Hepatocyte (in vitro differentiated cells): ENCODE measurements around the gene MAP7D3. TPM values are rescaled to one million over a fixed set of nuclear protein-coding genes. Genes with fewer than 3 reads are reported as not detected.

Experiments
- DNase-seq: peaks from one replicate; pipeline ENCODE4 v3.0.0-alpha.2; 2016; ENCODE audit warnings: low spot score
- H2AFZ ChIP-seq: fragments of 200-600 bp; sonication (generic); 2 replicates; pipeline ENCODE4 v1.6.0; 2016; ENCODE audit warnings: antibody characterized with exemption, mild to moderate bottlenecking
- H3K27ac ChIP-seq: fragments of 200-600 bp; sonication (generic); 2 replicates; pipeline ENCODE4 v1.5.1; 2016; ENCODE audit warnings: mild to moderate bottlenecking
- H3K27me3 ChIP-seq: fragments of 200-600 bp; sonication (generic); 2 replicates; pipeline ENCODE4 v1.6.1; 2016
- H3K36me3 ChIP-seq: fragments of 200-600 bp; sonication (generic); replicated peaks from 2 replicates; pipeline ENCODE4 v1.5.1; 2016; ENCODE audit warnings: low read depth; ENCODE audit not compliant: insufficient read depth
- H3K4me1 ChIP-seq: fragments of 200-600 bp; sonication (generic); 2 replicates; pipeline ENCODE4 v1.5.1; 2016; ENCODE audit warnings: mild to moderate bottlenecking, moderate library complexity; ENCODE audit not compliant: insufficient read depth
- H3K4me2 ChIP-seq: fragments of 200-600 bp; sonication (generic); 2 replicates; pipeline ENCODE4 v1.6.0; 2016
- H3K4me3 ChIP-seq: fragments of 200-600 bp; sonication (generic); 2 replicates; pipeline ENCODE4 v1.5.1; 2016; ENCODE audit warnings: mild to moderate bottlenecking
- H3K79me2 ChIP-seq: fragments of 200-600 bp; sonication (generic); 2 replicates; pipeline ENCODE4 v1.6.0; 2017; ENCODE audit warnings: mild to moderate bottlenecking
- H3K9me2 ChIP-seq: fragments of 200-600 bp; sonication (generic); replicated peaks from 2 replicates; pipeline ENCODE4 v1.6.0; 2017; ENCODE audit warnings: mild to moderate bottlenecking; ENCODE audit not compliant: insufficient read depth
- H3K9me3 ChIP-seq: fragments of 200-600 bp; sonication (generic); 2 replicates; pipeline ENCODE4 v1.5.1; 2016; ENCODE audit warnings: low read depth, mild to moderate bottlenecking
- H4K20me1 ChIP-seq: fragments of 200-600 bp; sonication (generic); 2 replicates; pipeline ENCODE4 v1.6.0; 2016; ENCODE audit warnings: mild to moderate bottlenecking; ENCODE audit not compliant: insufficient read depth, poor library complexity, severe bottlenecking
- EZH2 ChIP-seq: fragments of 200-600 bp; sonication (generic); IDR thresholded peaks from 2 replicates; pipeline ENCODE4 v1.6.1; 2016; ENCODE audit warnings: antibody characterized with exemption, mild to moderate bottlenecking, borderline replicate concordance
- EZH2phosphoT487 ChIP-seq: fragments of 200-600 bp; sonication (generic); IDR thresholded peaks from one replicate; pipeline ENCODE4 v1.6.1; 2018; ENCODE audit warnings: antibody characterized with exemption, mild to moderate bottlenecking, low read depth, moderate library complexity; ENCODE audit not compliant: unreplicated experiment, severe bottlenecking
- WGBS: methylation state at CpG from one replicate; pipeline ENCODE4 v1.1.6; 2016; ENCODE audit warnings: low lambda C conversion rate; ENCODE audit errors: missing lambda C conversion rate; 5-methylcytosine and 5-hydroxymethylcytosine counted together
- polyA plus RNA-seq: library from polyadenylated mRNA; unstranded; fragments of >200 nt; fragmentation: Nextera tagmentation; extraction: Ambion mirVana; gene quantifications from 2 replicates; pipeline ENCODE4 v1.2.1, GENCODE V29; 2016
- total RNA-seq: library from RNA; depleted of rRNA; stranded (reverse); fragments of >200 nt; gene quantifications from 2 replicates; pipeline ENCODE4 v1.2.3, GENCODE V29; 2014
- TF ChIP-seq, protein P1 (sequence below): fragments of 200-600 bp; sonication (generic); IDR thresholded peaks from 2 replicates; pipeline ENCODE4 v1.5.1; 2016; ENCODE audit warnings: antibody characterized with exemption, mild to moderate bottlenecking; ENCODE audit not compliant: poor library complexity

The MAP7D3 gene
- total and polyA plus RNA-seq, 2 experiments from 2014 or later, result 3.9 to 6.8 TPM

DNA sequence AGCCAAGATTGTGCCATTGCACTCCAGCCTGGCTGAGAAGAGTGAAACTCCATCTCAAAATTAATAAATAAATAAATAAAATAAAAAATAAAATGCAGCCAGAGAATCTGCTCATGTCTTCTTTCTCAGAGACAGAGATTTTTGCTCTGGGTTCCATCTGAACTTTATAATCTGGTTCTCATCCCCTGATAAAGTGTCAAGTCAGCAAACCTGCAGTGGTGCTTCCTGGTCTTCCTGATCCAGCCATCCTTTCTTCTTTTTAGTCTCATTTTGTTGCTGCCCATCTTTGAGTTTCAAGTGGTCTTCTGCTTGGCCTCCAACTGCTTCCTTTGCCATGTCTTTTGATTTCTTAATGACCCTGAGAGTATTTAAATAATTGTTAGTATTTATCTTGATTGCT, 24.1 kb downstream of the MAP7D3 start:
- no peak for DNase-seq
- H2AFZ ChIP-seq, result no peak overlapping the region
- H3K4me1 ChIP-seq, result no peaks in the 10 kb centered on the region
- no peaks in the 10 kb centered on the region for H3K9me2 ChIP-seq
- H3K27me3 ChIP-seq, result no peaks in the 10 kb centered on the region
- H3K36me3 ChIP-seq, result no peaks in the 10 kb centered on the region
- H3K4me3 ChIP-seq, result no peak overlapping the region
- no peak overlapping the region for H3K27ac ChIP-seq
- TF ChIP-seq, protein P1, sequence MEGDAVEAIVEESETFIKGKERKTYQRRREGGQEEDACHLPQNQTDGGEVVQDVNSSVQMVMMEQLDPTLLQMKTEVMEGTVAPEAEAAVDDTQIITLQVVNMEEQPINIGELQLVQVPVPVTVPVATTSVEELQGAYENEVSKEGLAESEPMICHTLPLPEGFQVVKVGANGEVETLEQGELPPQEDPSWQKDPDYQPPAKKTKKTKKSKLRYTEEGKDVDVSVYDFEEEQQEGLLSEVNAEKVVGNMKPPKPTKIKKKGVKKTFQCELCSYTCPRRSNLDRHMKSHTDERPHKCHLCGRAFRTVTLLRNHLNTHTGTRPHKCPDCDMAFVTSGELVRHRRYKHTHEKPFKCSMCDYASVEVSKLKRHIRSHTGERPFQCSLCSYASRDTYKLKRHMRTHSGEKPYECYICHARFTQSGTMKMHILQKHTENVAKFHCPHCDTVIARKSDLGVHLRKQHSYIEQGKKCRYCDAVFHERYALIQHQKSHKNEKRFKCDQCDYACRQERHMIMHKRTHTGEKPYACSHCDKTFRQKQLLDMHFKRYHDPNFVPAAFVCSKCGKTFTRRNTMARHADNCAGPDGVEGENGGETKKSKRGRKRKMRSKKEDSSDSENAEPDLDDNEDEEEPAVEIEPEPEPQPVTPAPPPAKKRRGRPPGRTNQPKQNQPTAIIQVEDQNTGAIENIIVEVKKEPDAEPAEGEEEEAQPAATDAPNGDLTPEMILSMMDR, result no peak
- TF ChIP-seq EZH2 (no peak), EZH2phosphoT487 (no peak)
- no peaks in the 10 kb centered on the region for H3K9me3 ChIP-seq
- H3K79me2 ChIP-seq, result no peaks in the 10 kb centered on the region
- H4K20me1 ChIP-seq, result no peaks in the 10 kb centered on the region
- no peak overlapping the region for H3K4me2 ChIP-seq

DNA sequence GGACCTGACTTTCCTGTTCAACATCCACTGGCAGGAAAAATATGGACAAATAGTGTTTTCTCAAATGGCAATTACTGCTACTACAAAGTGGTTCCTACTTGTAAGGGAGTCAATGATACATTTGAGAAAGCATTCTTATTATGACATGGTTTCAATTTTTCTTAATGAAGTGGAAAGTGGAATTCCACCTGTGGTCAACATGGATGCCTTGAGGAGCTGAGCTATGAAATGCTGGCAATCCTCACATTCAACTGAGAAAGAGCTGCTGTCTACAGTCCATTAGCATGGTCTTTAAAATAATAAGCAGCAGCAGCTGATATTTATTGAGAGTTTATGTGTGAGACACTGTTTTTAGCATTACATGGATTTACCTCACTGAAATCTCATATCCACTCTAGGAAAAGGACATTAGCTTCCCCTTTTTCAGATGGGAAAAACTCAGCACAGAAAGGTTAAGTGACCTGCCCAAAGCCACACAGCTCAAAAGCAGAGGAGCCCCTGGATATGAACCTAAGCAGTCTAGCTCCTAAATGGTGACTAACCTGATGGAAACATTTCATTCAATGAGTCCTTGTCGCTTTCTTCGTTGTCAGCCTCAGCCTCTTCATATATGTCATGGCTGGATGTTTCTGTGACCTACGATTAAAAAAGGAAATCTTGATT, 29.2 kb downstream of the MAP7D3 start:
- no peaks in the 10 kb centered on the region for H4K20me1 ChIP-seq
- no peaks in the 10 kb centered on the region for H3K36me3 ChIP-seq
- 87% methylated on average over 3 of the region's 3 CpGs for WGBS

DNA sequence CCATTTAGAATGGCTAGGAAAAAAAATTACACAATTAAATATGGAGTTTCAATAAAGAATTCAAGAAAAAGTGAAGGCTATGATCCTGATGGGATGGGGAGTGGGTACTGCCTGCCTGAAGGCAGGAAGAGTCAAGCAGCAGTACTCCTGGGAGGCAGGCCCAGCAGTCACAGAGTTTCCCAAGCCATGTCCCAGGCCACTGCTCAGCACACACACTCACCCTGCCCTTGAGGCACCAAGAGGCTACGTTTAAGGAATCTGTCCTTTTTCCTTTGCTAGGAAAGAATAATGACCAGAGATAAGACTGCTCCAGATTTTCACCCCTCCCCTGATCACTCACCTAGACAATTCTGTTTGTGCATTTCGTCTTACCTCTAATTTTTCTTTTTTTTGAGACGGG, 30.2 kb downstream of the MAP7D3 start:
- Histone ChIP-seq H3K4me1 (no peaks in the 10 kb centered on the region), H3K79me2 (no peaks in the 10 kb centered on the region), H3K36me3 (no peaks in the 10 kb centered on the region), H4K20me1 (no peaks in the 10 kb centered on the region), H3K9me2 (no peaks in the 10 kb centered on the region), H3K4me3 (no peak overlapping the region), H3K27ac (no peak overlapping the region), H3K9me3 (no peaks in the 10 kb centered on the region), H3K27me3 (no peaks in the 10 kb centered on the region), H2AFZ (no peak overlapping the region), H3K4me2 (no peak overlapping the region)
- no peak for DNase-seq
- TF ChIP-seq EZH2phosphoT487 (no peak), EZH2 (no peak)
- TF ChIP-seq, protein P1, result no peak
- 75% methylated on average over 3 of the region's 3 CpGs for WGBS

More for the DNA sequence above, 29.2 kb downstream of the MAP7D3 start:
- Histone ChIP-seq H3K27ac (no peak overlapping the region), H2AFZ (no peak overlapping the region), H3K4me2 (no peak overlapping the region), H3K9me2 (no peaks in the 10 kb centered on the region), H3K4me3 (no peak overlapping the region), H3K79me2 (no peaks in the 10 kb centered on the region), H3K27me3 (no peaks in the 10 kb centered on the region), H3K4me1 (no peaks in the 10 kb centered on the region), H3K9me3 (no peaks in the 10 kb centered on the region)
- no peak for DNase-seq
- TF ChIP-seq EZH2phosphoT487 (no peak), EZH2 (no peak)
- TF ChIP-seq, protein P1, result no peak
